DND-41 (cell line): ENCODE data around the gene RIPOR3.
A peak's percentile ranks its signal among the peaks of the same experiment; 100 is the strongest.

ENCODE experiments used
- ATAC-seq: fragments of 200-7000 bp; cut with Tn5 transposase; 3 replicates; pipeline ENCODE4 v1.9.1; 2021; ENCODE audit warnings: low read depth; ENCODE audit not compliant: insufficient read depth
- DNase-seq: peaks from one replicate; pipeline ENCODE4 v3.0.0-alpha.2; 2020
- H2AFZ ChIP-seq: 2 replicates; pipeline ENCODE4 v1.6.0; 2012; ENCODE audit warnings: low read depth, low read length
- H3K27ac ChIP-seq: 2 replicates; pipeline ENCODE4 v1.5.1; 2012; ENCODE audit warnings: low read length, inconsistent platforms
- H3K27me3 ChIP-seq: fragments of 200-600 bp; sonication (generic); 2 replicates; pipeline ENCODE4 v1.6.0; 2012; ENCODE audit warnings: low read length, mild to moderate bottlenecking, inconsistent platforms; ENCODE audit not compliant: insufficient read depth, poor library complexity
- H3K36me3 ChIP-seq: 2 replicates; pipeline ENCODE4 v1.5.1; 2012; ENCODE audit warnings: low read length, inconsistent platforms; ENCODE audit not compliant: insufficient read depth
- H3K4me1 ChIP-seq: 2 replicates; pipeline ENCODE4 v1.5.1; 2012; ENCODE audit warnings: mild to moderate bottlenecking, low read length; ENCODE audit not compliant: insufficient read depth
- H3K4me2 ChIP-seq: 2 replicates; pipeline ENCODE4 v1.6.0; 2012; ENCODE audit warnings: mild to moderate bottlenecking, moderate library complexity, low read length, inconsistent platforms; ENCODE audit not compliant: insufficient read depth
- H3K4me3 ChIP-seq, 2 experiments: fragments of 200-600 bp in 1 of 2; shearing (Covaris generic) in 1 of 2; 2 replicates each; pipeline ENCODE4 v1.5.1; 2012 to 2016; ENCODE audit warnings: inconsistent platforms in 2 of 2, low read length in 2 of 2, mild to moderate bottlenecking in 2 of 2, low read depth in 1 of 2, moderate library complexity in 1 of 2
- H3K79me2 ChIP-seq: 2 replicates; pipeline ENCODE4 v1.6.0; 2012; ENCODE audit warnings: low read length, inconsistent platforms; ENCODE audit not compliant: insufficient read depth
- H3K9ac ChIP-seq: 2 replicates; pipeline ENCODE4 v1.6.0; 2012; ENCODE audit warnings: low read depth, mild to moderate bottlenecking, inconsistent platforms, low read length, moderate library complexity
- H3K9me3 ChIP-seq: 2 replicates; pipeline ENCODE4 v1.5.1; 2012; ENCODE audit warnings: low read length, moderate library complexity, mild to moderate bottlenecking, inconsistent platforms; ENCODE audit not compliant: insufficient read depth, severe bottlenecking
- H4K20me1 ChIP-seq: 2 replicates; pipeline ENCODE4 v1.6.0; 2012; ENCODE audit warnings: low read length; ENCODE audit not compliant: insufficient read depth
- CTCF ChIP-seq: IDR thresholded peaks from 2 replicates; pipeline ENCODE4 v1.5.1; 2012; ENCODE audit warnings: borderline replicate concordance, low read length, moderate library complexity, mild to moderate bottlenecking; ENCODE audit not compliant: poor library complexity, severe bottlenecking; ENCODE audit errors: extremely low read depth
- EZH2 ChIP-seq: IDR thresholded peaks from 3 replicates; pipeline ENCODE4 v1.6.1; 2012; ENCODE audit warnings: borderline replicate concordance, low read depth, mild to moderate bottlenecking, moderate library complexity, low read length, inconsistent platforms; ENCODE audit not compliant: severe bottlenecking

The RIPOR3 gene

GRCh38 chr20:50580016-50580747 lies 111.2 kb downstream of the RIPOR3 start:
- Histone ChIP-seq H3K9ac (no peak overlapping the region), H3K4me3 (no peak overlapping the region), H3K27ac (no peak overlapping the region), H3K9me3 (no peaks in the 10 kb centered on the region), H4K20me1 (peaks cover 26% of the 10 kb centered on the region), H3K27me3 (no peaks in the 10 kb centered on the region), H3K4me1 (no peaks in the 10 kb centered on the region), H2AFZ (no peak overlapping the region), H3K79me2 (no peaks in the 10 kb centered on the region), H3K36me3 (peaks cover 93% of the 10 kb centered on the region), H3K4me2 (no peak overlapping the region)
- ATAC-seq (peak; percentile 70), DNase-seq (peak; percentile 45)
- TF ChIP-seq EZH2 = no peak
- TF ChIP-seq CTCF = peak; percentile 88

- H3K4me3 ChIP-seq = no peak overlapping the region
- H3K27ac ChIP-seq = no peak overlapping the region
- H4K20me1 ChIP-seq = peaks cover 32% of the 10 kb centered on the region
- no peak overlapping the region for H3K9ac ChIP-seq
- H3K9me3 ChIP-seq = no peaks in the 10 kb centered on the region
- H3K27me3 ChIP-seq = no peaks in the 10 kb centered on the region
- H3K79me2 ChIP-seq = no peaks in the 10 kb centered on the region
- H3K36me3 ChIP-seq = peaks cover 94% of the 10 kb centered on the region
- no peaks in the 10 kb centered on the region for H3K4me1 ChIP-seq
- no peak overlapping the region for H2AFZ ChIP-seq
- H3K4me2 ChIP-seq = no peak overlapping the region
- DNase-seq (no peak), ATAC-seq (no peak)
- TF ChIP-seq EZH2 (no peak), CTCF (no peak)
These were observed 111.8 kb downstream of the RIPOR3 start for GRCh38 chr20:50579511-50579910.

DNA sequence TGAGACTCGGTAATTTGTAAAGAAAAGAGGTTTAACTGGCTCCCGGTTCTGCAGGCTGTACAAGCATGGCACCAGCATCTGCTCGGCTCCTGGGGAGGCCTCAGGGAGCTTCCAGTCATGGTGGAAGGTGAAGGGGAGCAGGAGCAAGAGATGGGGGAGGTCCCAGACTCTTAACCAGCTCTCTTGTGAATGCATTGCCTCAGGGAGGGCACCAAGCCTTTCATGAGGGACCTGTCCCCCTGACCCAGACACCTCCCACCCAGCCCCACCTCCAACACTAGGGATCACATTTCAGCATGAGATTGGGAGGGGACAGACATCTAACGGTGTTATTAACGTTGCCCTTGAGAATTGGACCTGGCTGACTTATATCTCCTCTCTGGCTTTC lies 112.6 kb downstream of the RIPOR3 start:
- H4K20me1 ChIP-seq = peaks cover 34% of the 10 kb centered on the region
- H3K79me2 ChIP-seq = no peaks in the 10 kb centered on the region
- H3K4me2 ChIP-seq = no peak overlapping the region
- H3K4me1 ChIP-seq = no peaks in the 10 kb centered on the region
- TF ChIP-seq EZH2 (no peak), CTCF (no peak)
- H3K27ac ChIP-seq = no peak overlapping the region
- ATAC-seq (no peak), DNase-seq (no peak)
- H3K27me3 ChIP-seq = no peaks in the 10 kb centered on the region
- H3K9me3 ChIP-seq = no peaks in the 10 kb centered on the region
- peaks cover 96% of the 10 kb centered on the region for H3K36me3 ChIP-seq
- H3K4me3 ChIP-seq = no peak overlapping the region
- H2AFZ ChIP-seq = no peak overlapping the region
- no peak overlapping the region for H3K9ac ChIP-seq
